ENCODE measurements around the gene SLC9A1.

DNA sequence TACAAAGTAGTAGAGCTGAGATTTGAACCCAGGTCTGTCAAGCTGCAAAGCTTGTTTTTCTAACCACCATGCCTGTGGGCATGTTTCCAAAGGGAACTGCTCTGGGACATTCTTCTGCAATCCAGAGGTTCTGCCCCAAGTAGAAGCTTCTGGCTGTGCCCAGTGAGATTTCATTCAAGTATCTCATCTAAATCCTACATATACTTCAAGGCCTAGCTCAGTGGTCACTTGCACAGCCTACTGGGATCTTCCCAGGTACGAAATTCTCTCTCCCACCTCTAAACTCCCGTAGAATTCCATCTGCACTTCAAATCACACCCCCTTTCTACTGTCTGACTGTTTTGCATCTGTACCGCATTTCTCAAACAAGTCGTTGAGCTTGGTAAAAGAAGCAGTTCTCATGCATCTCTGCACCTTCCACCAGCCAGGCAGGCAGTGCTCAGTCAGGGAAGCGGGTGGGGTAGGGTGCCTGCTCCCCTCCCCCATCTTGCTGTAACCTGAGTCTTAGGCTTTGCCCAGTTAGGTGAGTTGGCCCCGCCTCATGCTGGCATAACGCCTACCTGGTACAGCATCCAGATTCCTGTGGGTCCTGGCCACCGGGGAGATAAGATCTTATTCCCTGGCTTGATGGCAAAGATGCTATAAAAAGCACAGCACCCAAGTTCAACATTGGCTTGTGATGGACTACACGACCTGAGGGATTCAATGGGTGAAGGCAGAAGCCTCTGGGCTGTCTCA lies 13.5 kb downstream of the SLC9A1 start:
- TF ChIP-seq, protein P1, sequence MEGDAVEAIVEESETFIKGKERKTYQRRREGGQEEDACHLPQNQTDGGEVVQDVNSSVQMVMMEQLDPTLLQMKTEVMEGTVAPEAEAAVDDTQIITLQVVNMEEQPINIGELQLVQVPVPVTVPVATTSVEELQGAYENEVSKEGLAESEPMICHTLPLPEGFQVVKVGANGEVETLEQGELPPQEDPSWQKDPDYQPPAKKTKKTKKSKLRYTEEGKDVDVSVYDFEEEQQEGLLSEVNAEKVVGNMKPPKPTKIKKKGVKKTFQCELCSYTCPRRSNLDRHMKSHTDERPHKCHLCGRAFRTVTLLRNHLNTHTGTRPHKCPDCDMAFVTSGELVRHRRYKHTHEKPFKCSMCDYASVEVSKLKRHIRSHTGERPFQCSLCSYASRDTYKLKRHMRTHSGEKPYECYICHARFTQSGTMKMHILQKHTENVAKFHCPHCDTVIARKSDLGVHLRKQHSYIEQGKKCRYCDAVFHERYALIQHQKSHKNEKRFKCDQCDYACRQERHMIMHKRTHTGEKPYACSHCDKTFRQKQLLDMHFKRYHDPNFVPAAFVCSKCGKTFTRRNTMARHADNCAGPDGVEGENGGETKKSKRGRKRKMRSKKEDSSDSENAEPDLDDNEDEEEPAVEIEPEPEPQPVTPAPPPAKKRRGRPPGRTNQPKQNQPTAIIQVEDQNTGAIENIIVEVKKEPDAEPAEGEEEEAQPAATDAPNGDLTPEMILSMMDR (IDR thresholded peaks at IDR 0.05; ENCODE audit: low read depth, low read length) = no peak
- TF ChIP-seq EZH2phosphoT487 (IDR thresholded peaks at IDR 0.05; ENCODE audit: low read depth) = no peak
